SU-DHL-6 (cell line): ENCODE measurements around the gene PROSER3.

Experiments
- H2AFZ ChIP-seq: fragments of 200-600 bp; sonication (generic); 2 replicates; pipeline ENCODE4 v1.6.1; 2014; ENCODE audit warnings: low read depth, mild to moderate bottlenecking, moderate library complexity, mixed read lengths, antibody characterized with exemption, low read length; ENCODE audit not compliant: severe bottlenecking
- H3F3A ChIP-seq: fragments of 200-600 bp; shearing (Covaris generic); 2 replicates; pipeline ENCODE4 v1.6.0; 2016; ENCODE audit warnings: antibody characterized with exemption, mild to moderate bottlenecking; ENCODE audit not compliant: insufficient read depth
- H3K27ac ChIP-seq: fragments of 200-600 bp; sonication (generic); 2 replicates; pipeline ENCODE4 v1.5.1; 2016; ENCODE audit warnings: low read depth, mild to moderate bottlenecking, low read length, moderate library complexity, mixed read lengths
- H3K27me3 ChIP-seq: fragments of 200-600 bp; sonication (generic), shearing (Covaris generic); 2 replicates; pipeline ENCODE4 v1.6.0; 2014; ENCODE audit warnings: mild to moderate bottlenecking, low read length
- H3K36me3 ChIP-seq: fragments of 200-600 bp; sonication (generic); 2 replicates; pipeline ENCODE4 v1.6.1; 2014; ENCODE audit warnings: mild to moderate bottlenecking, low read length, mixed read lengths
- H3K4me2 ChIP-seq: fragments of 300-600, 200-600 bp; shearing (Covaris generic), sonication (generic); 2 replicates; pipeline ENCODE4 v1.6.0; 2014; ENCODE audit warnings: low read length, low read depth, mild to moderate bottlenecking; ENCODE audit not compliant: poor library complexity, severe bottlenecking
- H3K4me3 ChIP-seq: fragments of 200-600 bp; sonication (generic); 2 replicates; pipeline ENCODE4 v1.5.1; 2014; ENCODE audit warnings: antibody characterized with exemption, low read length, mild to moderate bottlenecking, mixed read lengths; ENCODE audit not compliant: insufficient read depth, poor library complexity, severe bottlenecking
- H3K79me2 ChIP-seq: fragments of 200-600 bp; sonication (generic); 2 replicates; pipeline ENCODE4 v1.6.1; 2014; ENCODE audit warnings: mild to moderate bottlenecking, low read length, moderate library complexity; ENCODE audit not compliant: insufficient read depth
- H3K9ac ChIP-seq: fragments of 200-600 bp; sonication (generic); 2 replicates; pipeline ENCODE4 v1.7.0; 2014; ENCODE audit warnings: mild to moderate bottlenecking, low read length
- H3K9me2 ChIP-seq: fragments of 200-600 bp; sonication (generic); replicated peaks from 2 replicates; pipeline ENCODE4 v1.6.1; 2014; ENCODE audit warnings: low read length; ENCODE audit not compliant: insufficient read depth
- H3K9me3 ChIP-seq: fragments of 200-600 bp; sonication (generic); 2 replicates; pipeline ENCODE4 v1.6.1; 2014; ENCODE audit warnings: low read length, mixed read lengths; ENCODE audit not compliant: insufficient read depth
- H4K20me1 ChIP-seq: fragments of 200-600 bp; sonication (generic); 2 replicates; pipeline ENCODE4 v1.6.1; 2014; ENCODE audit warnings: low read depth, mild to moderate bottlenecking, antibody characterized with exemption, low read length, moderate library complexity, mixed read lengths
- CTCF ChIP-seq: fragments of 200-600 bp; sonication (generic); IDR thresholded peaks from one replicate; pipeline ENCODE4 v1.5.1; 2017; ENCODE audit warnings: antibody characterized with exemption, mild to moderate bottlenecking, low read length, moderate library complexity; ENCODE audit not compliant: insufficient read depth, poor library complexity, severe bottlenecking
- EZH2phosphoT487 ChIP-seq: fragments of 200-600 bp; sonication (generic), shearing (Covaris generic); conservative IDR thresholded peaks from 2 replicates; pipeline ENCODE4 v1.6.1; 2018; ENCODE audit warnings: mild to moderate bottlenecking, antibody characterized with exemption, low read length, moderate library complexity, mixed read lengths

PROSER3 gene

GRCh38 chr19:35805526-35806102 is 47.6 kb downstream of the PROSER3 start:
- H2AFZ ChIP-seq = no peak overlapping the region
- H3K9me3 ChIP-seq = no peaks in the 10 kb centered on the region
- H4K20me1 ChIP-seq = no peaks in the 10 kb centered on the region
- H3K4me3 ChIP-seq = no peak overlapping the region
- H3K4me2 ChIP-seq = no peak overlapping the region
- no peak overlapping the region for H3K27ac ChIP-seq
- no peaks in the 10 kb centered on the region for H3K36me3 ChIP-seq
- no peak for TF ChIP-seq EZH2phosphoT487
- no peak for TF ChIP-seq CTCF
- H3F3A ChIP-seq = no peaks in the 10 kb centered on the region
- H3K79me2 ChIP-seq = no peaks in the 10 kb centered on the region
- H3K9ac ChIP-seq = no peak overlapping the region
- H3K27me3 ChIP-seq = no peaks in the 10 kb centered on the region
- no peaks in the 10 kb centered on the region for H3K9me2 ChIP-seq

GRCh38 chr19:35806597-35806996 is 48.6 kb downstream of the PROSER3 start:
- H4K20me1 ChIP-seq = no peaks in the 10 kb centered on the region
- H3K4me2 ChIP-seq = no peak overlapping the region
- no peak overlapping the region for H3K4me3 ChIP-seq
- no peaks in the 10 kb centered on the region for H3K9me2 ChIP-seq
- TF ChIP-seq CTCF = no peak
- no peak for TF ChIP-seq EZH2phosphoT487
- H3K79me2 ChIP-seq = no peaks in the 10 kb centered on the region
- H3F3A ChIP-seq = no peaks in the 10 kb centered on the region
- no peaks in the 10 kb centered on the region for H3K27me3 ChIP-seq
- H3K9me3 ChIP-seq = no peaks in the 10 kb centered on the region
- H3K36me3 ChIP-seq = no peaks in the 10 kb centered on the region
- no peak overlapping the region for H2AFZ ChIP-seq
- H3K27ac ChIP-seq = no peak overlapping the region
- H3K9ac ChIP-seq = no peak overlapping the region

- H3K27me3 ChIP-seq = no peaks in the 10 kb centered on the region
- no peak overlapping the region for H3K4me3 ChIP-seq
- no peak overlapping the region for H2AFZ ChIP-seq
- no peaks in the 10 kb centered on the region for H4K20me1 ChIP-seq
- no peaks in the 10 kb centered on the region for H3K9me2 ChIP-seq
- H3K36me3 ChIP-seq = no peaks in the 10 kb centered on the region
- H3K27ac ChIP-seq = no peak overlapping the region
- H3F3A ChIP-seq = no peaks in the 10 kb centered on the region
- H3K9me3 ChIP-seq = no peaks in the 10 kb centered on the region
- TF ChIP-seq CTCF (no peak), EZH2phosphoT487 (no peak)
- no peak overlapping the region for H3K9ac ChIP-seq
- no peak overlapping the region for H3K4me2 ChIP-seq
- H3K79me2 ChIP-seq = no peaks in the 10 kb centered on the region
Measured at GRCh38 chr19:35807633-35808032, 49.7 kb downstream of the PROSER3 start.
